ENCODE results near the gene MTMR3.
"Not testable (repeated sequence)": the region's sequence is repeated elsewhere in the genome, so short reads cannot be mapped to it uniquely, and the experiment has no call there.

Gene MTMR3

GRCh38 chr22:29865572-29865971 lies 17.4 kb upstream of the MTMR3 start:
- intact Hi-C loops (cut with DNase I); DNase-seq: not testable (repeated sequence)

- DNase-seq = no peak
- intact Hi-C loops (cut with DNase I) = no loop called here
Measured at GRCh38 chr22:29867260-29867659, 15.7 kb upstream of the MTMR3 start.

- no peak for DNase-seq
- intact Hi-C loops (cut with DNase I) = no loop called here
Measured at GRCh38 chr22:29867851-29868250, 15.1 kb upstream of the MTMR3 start.

- intact Hi-C loops (cut with DNase I) = no loop called here
- peak in 1 of 42 donors; percentile 13 for DNase-seq
Measured at GRCh38 chr22:29870574-29870973, 12.4 kb upstream of the MTMR3 start.

- intact Hi-C loops (cut with DNase I) = no loop called here
- DNase-seq = peak; percentile 22 to 90 (median 63)
Measured at GRCh38 chr22:29871684-29872083, 11.3 kb upstream of the MTMR3 start.

GRCh38 chr22:29872144-29872893 lies 10.7 kb upstream of the MTMR3 start:
- DNase-seq = peak in 1 of 42 donors; percentile 28
- intact Hi-C loops (cut with DNase I) = no loop called here

- intact Hi-C loops (cut with DNase I) = no loop called here
- peak in 1 of 42 donors; percentile 41 for DNase-seq
Measured at GRCh38 chr22:29872989-29873388, 10.0 kb upstream of the MTMR3 start.

- DNase-seq = no peak
- intact Hi-C loops (cut with DNase I) = no loop called here
Measured at GRCh38 chr22:29873943-29874342, 9.0 kb upstream of the MTMR3 start.

- DNase-seq = no peak
- intact Hi-C loops (cut with DNase I) = no loop called here
Measured at GRCh38 chr22:29877620-29878019, 5.4 kb upstream of the MTMR3 start.

- no peak for DNase-seq
- intact Hi-C loops (cut with DNase I) = no loop called here
Measured at GRCh38 chr22:29879753-29880152, 3.2 kb upstream of the MTMR3 start.

GRCh38 chr22:29882716-29883044 lies 294 bp upstream of the MTMR3 start:
- no peak for DNase-seq
- intact Hi-C loops (cut with DNase I) = no loop called here

- no peak for DNase-seq
Measured at GRCh38 chr22:29883775-29884097, 762 bp downstream of the MTMR3 start.

GRCh38 chr22:29885610-29886009 lies 2.6 kb downstream of the MTMR3 start:
- intact Hi-C loops (cut with DNase I) = no loop called here
- no peak for DNase-seq

More at GRCh38 chr22:29883775-29884097, 762 bp downstream of the MTMR3 start:
- intact Hi-C loops (cut with DNase I) = no loop called here

- intact Hi-C loops (cut with DNase I) = no loop called here
- no peak for DNase-seq
Measured at GRCh38 chr22:29886596-29886995, 3.6 kb downstream of the MTMR3 start.

GRCh38 chr22:29887358-29887757 lies 4.4 kb downstream of the MTMR3 start:
- no peak for DNase-seq
- intact Hi-C loops (cut with DNase I) = no loop called here

- no peak for DNase-seq
- intact Hi-C loops (cut with DNase I) = no loop called here
Measured at GRCh38 chr22:29890760-29891159, 7.8 kb downstream of the MTMR3 start.

- no peak for DNase-seq
- intact Hi-C loops (cut with DNase I) = no loop called here
Measured at GRCh38 chr22:29892315-29893156, 9.6 kb downstream of the MTMR3 start.

GRCh38 chr22:29901354-29901753 lies 18.4 kb downstream of the MTMR3 start:
- intact Hi-C loops (cut with DNase I) = no loop called here
- DNase-seq = no peak

GRCh38 chr22:29903371-29903770 lies 20.4 kb downstream of the MTMR3 start:
- intact Hi-C loops (cut with DNase I) = no loop called here
- DNase-seq = no peak

GRCh38 chr22:29904020-29904419 lies 21.0 kb downstream of the MTMR3 start:
- DNase-seq = no peak

More at GRCh38 chr22:29904020-29904419, 21.0 kb downstream of the MTMR3 start:
- intact Hi-C loops (cut with DNase I) = no loop called here
